IMR-90 (cell line): ENCODE results near the gene TSHB. TPM values are rescaled to one million over a fixed set of nuclear protein-coding genes. Genes with fewer than 3 reads are reported as not detected.

Experiments
- ATAC-seq: fragments of 200-7000 bp; cut with Tn5 transposase; 2 replicates; pipeline ENCODE4 v1.9.1; 2020; ENCODE audit warnings: low read depth, mild to moderate bottlenecking, moderate library complexity
- BruUV-seq: library from RNA; stranded (reverse); fragments of 400-500 nt; replicated peaks from 2 replicates; lab custom pipeline; 2021; lab: Mats Ljungman, UMichigan
- CTCF ChIA-PET: fragments of 300-600 bp; formaldehyde crosslinking; extraction: SDS; loops from one replicate; lab custom pipeline; 2021; ENCODE audit warnings: antibody characterized with exemption; lab: Yijun Ruan, JAX
- POLR2A ChIA-PET: fragments of 300-600 bp; sonication (Branson Sonifier 250); formaldehyde crosslinking; loops from one replicate; lab custom pipeline; 2022; ENCODE audit warnings: antibody characterized with exemption; ENCODE audit not compliant: unreplicated experiment; lab: Charles Lee
- DNase-seq: peaks from one replicate; pipeline ENCODE4 v3.0.0; 2013
- H2AFZ ChIP-seq: replicated peaks from 2 replicates; pipeline ENCODE3; 2013; ENCODE audit warnings: low read length, mild to moderate bottlenecking; ENCODE audit not compliant: poor library complexity
- H2AK5ac ChIP-seq: 2 replicates; pipeline ENCODE4 v1.6.1; 2013; ENCODE audit warnings: low read depth, low read length, inconsistent platforms
- H2AK9ac ChIP-seq: replicated peaks from 2 replicates; pipeline ENCODE3; 2013; ENCODE audit warnings: mild to moderate bottlenecking, low read depth, low read length, moderate library complexity; ENCODE audit not compliant: poor library complexity
- H2BK120ac ChIP-seq: 2 replicates; pipeline ENCODE4 v1.6.1; 2013; ENCODE audit warnings: low read depth, low read length, inconsistent platforms
- H2BK15ac ChIP-seq: 3 replicates; pipeline ENCODE4 v1.6.1; 2013; ENCODE audit warnings: low read depth, low read length, inconsistent platforms
- H2BK20ac ChIP-seq: 2 replicates; pipeline ENCODE4 v1.6.1; 2013; ENCODE audit warnings: low read depth, mild to moderate bottlenecking, inconsistent platforms, low read length, moderate library complexity
- H2BK5ac ChIP-seq: 2 replicates; pipeline ENCODE4 v1.6.1; 2013; ENCODE audit warnings: mild to moderate bottlenecking, low read depth, low read length, inconsistent platforms; ENCODE audit not compliant: poor library complexity, severe bottlenecking
- H3K14ac ChIP-seq: replicated peaks from 2 replicates; pipeline ENCODE4 v1.6.1; 2013; ENCODE audit warnings: low read depth, low read length, inconsistent platforms
- H3K18ac ChIP-seq: 2 replicates; pipeline ENCODE4 v1.6.1; 2013; ENCODE audit warnings: low read depth, low read length, control low read depth
- H3K23ac ChIP-seq: 2 replicates; pipeline ENCODE4 v1.6.1; 2013; ENCODE audit warnings: low read depth, low read length, inconsistent platforms
- H3K27ac ChIP-seq: 2 replicates; pipeline ENCODE4 v1.5.1; 2013; ENCODE audit warnings: mild to moderate bottlenecking, control low read depth, low read length; ENCODE audit not compliant: insufficient read depth
- H3K27me3 ChIP-seq: 2 replicates; pipeline ENCODE4 v1.6.1; 2013; ENCODE audit warnings: low read length; ENCODE audit not compliant: control insufficient read depth, insufficient read depth
- H3K36me3 ChIP-seq: 2 replicates; pipeline ENCODE4 v1.6.1; 2013; ENCODE audit warnings: low read length, mixed read lengths; ENCODE audit not compliant: control insufficient read depth, insufficient read depth
- H3K4ac ChIP-seq: 2 replicates; pipeline ENCODE4 v1.6.1; 2013; ENCODE audit warnings: low read depth, low read length, inconsistent platforms
- H3K4me1 ChIP-seq: 2 replicates; pipeline ENCODE4 v1.6.1; 2013; ENCODE audit warnings: low read length, mixed read lengths; ENCODE audit not compliant: control insufficient read depth, insufficient read depth
- H3K4me2 ChIP-seq: 2 replicates; pipeline ENCODE4 v1.6.1; 2013; ENCODE audit warnings: low read depth, mild to moderate bottlenecking, control low read depth, low read length, moderate library complexity
- H3K4me3 ChIP-seq: 2 replicates; pipeline ENCODE4 v1.5.1; 2013; ENCODE audit warnings: low read depth, mild to moderate bottlenecking, control low read depth, low read length, moderate library complexity; ENCODE audit not compliant: insufficient read depth
- H3K56ac ChIP-seq: 2 replicates; pipeline ENCODE4 v1.6.1; 2013; ENCODE audit warnings: low read length, inconsistent platforms; ENCODE audit not compliant: insufficient read depth; ENCODE audit errors: extremely low read depth
- H3K79me1 ChIP-seq, 2 experiments: 2 replicates each; pipeline ENCODE4 v1.6.1; 2013; ENCODE audit warnings: low read length in 2 of 2, inconsistent platforms in 1 of 2, low read depth in 1 of 2
- H3K9ac ChIP-seq: 2 replicates; pipeline ENCODE4 v1.6.1; 2013; ENCODE audit warnings: low read depth, low read length, control low read depth
- H3K9me1 ChIP-seq: 2 replicates; pipeline ENCODE4 v1.6.1; 2013; ENCODE audit warnings: low read length, inconsistent platforms; ENCODE audit not compliant: insufficient read depth
- H3K9me3 ChIP-seq: 2 replicates; pipeline ENCODE4 v1.6.1; 2013; ENCODE audit warnings: low read length; ENCODE audit not compliant: control insufficient read depth, insufficient read depth
- H4K20me1 ChIP-seq: 2 replicates; pipeline ENCODE4 v1.6.1; 2013; ENCODE audit warnings: low read length, inconsistent platforms; ENCODE audit not compliant: insufficient read depth
- H4K5ac ChIP-seq: 2 replicates; pipeline ENCODE4 v1.6.1; 2013; ENCODE audit warnings: mild to moderate bottlenecking, low read depth, low read length, control low read depth
- H4K8ac ChIP-seq, 2 experiments: 2 replicates each; pipeline ENCODE4 v1.6.1; 2013; ENCODE audit warnings: low read depth in 2 of 2, low read length in 2 of 2, control low read depth in 1 of 2, inconsistent platforms in 1 of 2
- H4K91ac ChIP-seq: 2 replicates; pipeline ENCODE4 v1.6.1; 2013; ENCODE audit warnings: low read depth, low read length, inconsistent platforms; ENCODE audit not compliant: insufficient read depth
- BHLHE40 ChIP-seq: fragments of 150-350 bp; IDR thresholded peaks from 2 replicates; pipeline ENCODE4 v1.6.1; 2016; ENCODE audit warnings: mild to moderate bottlenecking, low read depth, low read length
- FOS ChIP-seq: fragments of 150-350 bp; IDR thresholded peaks from 2 replicates; pipeline ENCODE4 v1.6.1; 2016; ENCODE audit warnings: low read depth, low read length
- MAZ ChIP-seq: IDR thresholded peaks from 2 replicates; pipeline ENCODE4 v1.6.1; 2012; ENCODE audit warnings: low read depth, mild to moderate bottlenecking, low read length, improper control_type of control experiment, moderate library complexity, borderline replicate concordance
- MXI1 ChIP-seq: IDR thresholded peaks from 2 replicates; pipeline ENCODE4 v1.6.1; 2012; ENCODE audit warnings: low read depth, mild to moderate bottlenecking, low read length, moderate library complexity, borderline replicate concordance
- POLR2A ChIP-seq: IDR thresholded peaks from 2 replicates; pipeline ENCODE4 v1.6.1; 2012; ENCODE audit warnings: mild to moderate bottlenecking, low read depth, low read length
- RCOR1 ChIP-seq: IDR thresholded peaks from 2 replicates; pipeline ENCODE4 v1.6.1; 2012; ENCODE audit warnings: mild to moderate bottlenecking, low read length, improper control_type of control experiment; ENCODE audit not compliant: insufficient replicate concordance
- WGBS, 2 experiments: methylation state at CpG; one replicate each; pipeline versions ENCODE4 v1.1.5 to v1.1.7; 2013; ENCODE audit warnings: missing lambda C conversion rate in 2 of 2; ENCODE audit not compliant: insufficient read length in 1 of 2; ENCODE audit errors: extremely low coverage in 2 of 2; 5-methylcytosine and 5-hydroxymethylcytosine counted together
- dilution Hi-C: fragments of 300-500 bp; cut with HindIII; formaldehyde crosslinking; loops from one replicate; pipeline ENCODE4 v1.14.3; 2018; ENCODE audit warnings: low sequenced_read_pairs; ENCODE audit not compliant: unreplicated experiment
- in situ Hi-C: fragments of 300-500 bp; cut with MboI; formaldehyde crosslinking; loops from 3 replicates; pipeline ENCODE4 v1.14.3; 2019; ENCODE audit warnings: low sequenced_read_pairs, inconsistent platforms, mixed read lengths
- intact Hi-C: fragments of 100-400 bp; cut with micrococcal nuclease; formaldehyde crosslinking; loops from 2 replicates; pipeline ENCODE4 v1.10.0; 2022
- polyA plus RNA-seq, 3 experiments: library from polyadenylated mRNA; depleted of rRNA; stranded (reverse); fragments of >200 nt; gene quantifications; 2 replicates each; pipeline ENCODE4 v1.2.3, GENCODE V29; 2012; ENCODE audit warnings: low replicate concordance in 1 of 3
- total RNA-seq: library from RNA; depleted of rRNA; stranded (reverse); fragments of >200 nt; gene quantifications from 2 replicates; pipeline ENCODE4 v1.2.3, GENCODE V29; 2012
- TF ChIP-seq, protein P1 (sequence below): fragments of 150-350 bp; IDR thresholded peaks from 2 replicates; pipeline ENCODE4 v1.6.1; 2016; ENCODE audit warnings: low read depth, mild to moderate bottlenecking, low read length, moderate library complexity, borderline replicate concordance
- TF ChIP-seq, protein P2 (sequence below): conservative IDR thresholded peaks from 2 replicates; pipeline ENCODE4 v1.5.1; 2012; ENCODE audit warnings: mild to moderate bottlenecking, low read depth, low read length, improper control_type of control experiment
- TF ChIP-seq, protein P3 (sequence below): fragments of 150-350 bp; IDR thresholded peaks from 2 replicates; pipeline ENCODE4 v1.6.1; 2017; ENCODE audit warnings: mild to moderate bottlenecking, antibody characterized with exemption, low read length, low read depth

The TSHB gene
- total and polyA plus RNA-seq, 2 of the 4 experiments (the other 2 are of a cell fraction): not detected

DNA sequence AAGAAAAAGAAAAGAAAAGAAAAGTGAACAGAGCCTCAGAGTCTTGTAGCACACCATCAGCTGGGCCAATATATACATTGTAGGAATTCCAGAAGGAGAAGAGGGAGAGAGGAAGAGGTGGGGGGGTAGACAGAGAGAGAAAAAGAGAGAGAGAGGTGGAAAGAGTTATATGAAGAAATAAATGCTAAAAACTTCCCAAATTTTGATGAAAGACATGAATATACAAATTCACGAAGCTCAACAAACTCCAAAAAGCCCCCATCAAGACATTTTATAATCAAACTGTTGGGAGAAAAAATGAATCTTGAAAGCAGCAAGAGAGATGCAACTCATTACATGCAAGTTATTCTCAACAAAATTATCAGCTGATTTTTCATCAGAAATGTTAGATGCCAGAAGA is 41.5 kb upstream of the TSHB start:
- ATAC-seq: no peak
- no peak overlapping the region for H2AK9ac ChIP-seq
- TF ChIP-seq MAZ: no peak
- TF ChIP-seq, protein P1, sequence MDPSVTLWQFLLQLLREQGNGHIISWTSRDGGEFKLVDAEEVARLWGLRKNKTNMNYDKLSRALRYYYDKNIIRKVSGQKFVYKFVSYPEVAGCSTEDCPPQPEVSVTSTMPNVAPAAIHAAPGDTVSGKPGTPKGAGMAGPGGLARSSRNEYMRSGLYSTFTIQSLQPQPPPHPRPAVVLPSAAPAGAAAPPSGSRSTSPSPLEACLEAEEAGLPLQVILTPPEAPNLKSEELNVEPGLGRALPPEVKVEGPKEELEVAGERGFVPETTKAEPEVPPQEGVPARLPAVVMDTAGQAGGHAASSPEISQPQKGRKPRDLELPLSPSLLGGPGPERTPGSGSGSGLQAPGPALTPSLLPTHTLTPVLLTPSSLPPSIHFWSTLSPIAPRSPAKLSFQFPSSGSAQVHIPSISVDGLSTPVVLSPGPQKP: no peak
- TF ChIP-seq MXI1: no peak
- TF ChIP-seq, protein P2, sequence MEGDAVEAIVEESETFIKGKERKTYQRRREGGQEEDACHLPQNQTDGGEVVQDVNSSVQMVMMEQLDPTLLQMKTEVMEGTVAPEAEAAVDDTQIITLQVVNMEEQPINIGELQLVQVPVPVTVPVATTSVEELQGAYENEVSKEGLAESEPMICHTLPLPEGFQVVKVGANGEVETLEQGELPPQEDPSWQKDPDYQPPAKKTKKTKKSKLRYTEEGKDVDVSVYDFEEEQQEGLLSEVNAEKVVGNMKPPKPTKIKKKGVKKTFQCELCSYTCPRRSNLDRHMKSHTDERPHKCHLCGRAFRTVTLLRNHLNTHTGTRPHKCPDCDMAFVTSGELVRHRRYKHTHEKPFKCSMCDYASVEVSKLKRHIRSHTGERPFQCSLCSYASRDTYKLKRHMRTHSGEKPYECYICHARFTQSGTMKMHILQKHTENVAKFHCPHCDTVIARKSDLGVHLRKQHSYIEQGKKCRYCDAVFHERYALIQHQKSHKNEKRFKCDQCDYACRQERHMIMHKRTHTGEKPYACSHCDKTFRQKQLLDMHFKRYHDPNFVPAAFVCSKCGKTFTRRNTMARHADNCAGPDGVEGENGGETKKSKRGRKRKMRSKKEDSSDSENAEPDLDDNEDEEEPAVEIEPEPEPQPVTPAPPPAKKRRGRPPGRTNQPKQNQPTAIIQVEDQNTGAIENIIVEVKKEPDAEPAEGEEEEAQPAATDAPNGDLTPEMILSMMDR: no peak
- TF ChIP-seq FOS: no peak
- TF ChIP-seq RCOR1: no peak
- TF ChIP-seq POLR2A: no peak
- TF ChIP-seq BHLHE40: no peak
- TF ChIP-seq, protein P3, sequence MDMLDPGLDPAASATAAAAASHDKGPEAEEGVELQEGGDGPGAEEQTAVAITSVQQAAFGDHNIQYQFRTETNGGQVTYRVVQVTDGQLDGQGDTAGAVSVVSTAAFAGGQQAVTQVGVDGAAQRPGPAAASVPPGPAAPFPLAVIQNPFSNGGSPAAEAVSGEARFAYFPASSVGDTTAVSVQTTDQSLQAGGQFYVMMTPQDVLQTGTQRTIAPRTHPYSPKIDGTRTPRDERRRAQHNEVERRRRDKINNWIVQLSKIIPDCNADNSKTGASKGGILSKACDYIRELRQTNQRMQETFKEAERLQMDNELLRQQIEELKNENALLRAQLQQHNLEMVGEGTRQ: no peak

More for the DNA sequence above, 41.5 kb upstream of the TSHB start:
- Histone ChIP-seq H2AFZ (no peak overlapping the region), H3K27me3 (no peaks in the 10 kb centered on the region), H4K91ac (no peak overlapping the region), H3K27ac (no peak overlapping the region), H3K4me2 (no peak overlapping the region), H2BK5ac (no peak overlapping the region), H3K4me1 (no peaks in the 10 kb centered on the region), H3K9me3 (peaks cover 2% of the 10 kb centered on the region; the same call in 1 of the 2 replicates), H3K14ac (no peak overlapping the region), H2BK120ac (no peak overlapping the region), H3K23ac (no peak overlapping the region), H3K4ac (no peak overlapping the region), H3K4me3 (no peak overlapping the region), H3K18ac (no peak overlapping the region), H2BK15ac (no peak overlapping the region), H2BK20ac (no peak overlapping the region), H3K36me3 (no peaks in the 10 kb centered on the region), H3K79me1 (no peaks in the 10 kb centered on the region), H4K5ac (no peak overlapping the region), H3K56ac (no peak overlapping the region), H3K9me1 (no peaks in the 10 kb centered on the region), H4K20me1 (no peaks in the 10 kb centered on the region), H3K9ac (no peak overlapping the region), H4K8ac (no peak overlapping the region), H2AK5ac (no peak overlapping the region)
- BruUV-seq: no TSS peak
- CTCF ChIA-PET: interaction anchor here (0.8 kb wide), 1 partner anchor 65 kb away, joined by 3 read pairs; no protein-coding TSS in a partner anchor
- POLR2A ChIA-PET: no interaction called here
- intact Hi-C loops: loop anchor here (5.0 kb wide), 1 partner anchor 39 kb away; the partner anchor contains the start of gene TSHB
- in situ Hi-C loops: loop anchor here (10.0 kb wide), 1 partner anchor 487 kb away; no protein-coding TSS in a partner anchor
- WGBS, 2 experiments: no CpG with 5 or more reads among the region's 1 CpG
- dilution Hi-C loops: no loop called here
- DNase-seq: no peak
